C4-2B (cell line): ENCODE measurements around the gene EML6.

ENCODE experiments used
- ZFX ChIP-seq: fragments of 450-650 bp; IDR thresholded peaks from 2 replicates; pipeline ENCODE4 v1.6.1; 2017
- TF ChIP-seq, protein P1 (sequence below): fragments of 450-650 bp; conservative IDR thresholded peaks from 2 replicates; pipeline ENCODE4 v1.5.1; 2017; ENCODE audit warnings: mild to moderate bottlenecking

- TF ChIP-seq, protein P1, sequence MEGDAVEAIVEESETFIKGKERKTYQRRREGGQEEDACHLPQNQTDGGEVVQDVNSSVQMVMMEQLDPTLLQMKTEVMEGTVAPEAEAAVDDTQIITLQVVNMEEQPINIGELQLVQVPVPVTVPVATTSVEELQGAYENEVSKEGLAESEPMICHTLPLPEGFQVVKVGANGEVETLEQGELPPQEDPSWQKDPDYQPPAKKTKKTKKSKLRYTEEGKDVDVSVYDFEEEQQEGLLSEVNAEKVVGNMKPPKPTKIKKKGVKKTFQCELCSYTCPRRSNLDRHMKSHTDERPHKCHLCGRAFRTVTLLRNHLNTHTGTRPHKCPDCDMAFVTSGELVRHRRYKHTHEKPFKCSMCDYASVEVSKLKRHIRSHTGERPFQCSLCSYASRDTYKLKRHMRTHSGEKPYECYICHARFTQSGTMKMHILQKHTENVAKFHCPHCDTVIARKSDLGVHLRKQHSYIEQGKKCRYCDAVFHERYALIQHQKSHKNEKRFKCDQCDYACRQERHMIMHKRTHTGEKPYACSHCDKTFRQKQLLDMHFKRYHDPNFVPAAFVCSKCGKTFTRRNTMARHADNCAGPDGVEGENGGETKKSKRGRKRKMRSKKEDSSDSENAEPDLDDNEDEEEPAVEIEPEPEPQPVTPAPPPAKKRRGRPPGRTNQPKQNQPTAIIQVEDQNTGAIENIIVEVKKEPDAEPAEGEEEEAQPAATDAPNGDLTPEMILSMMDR: no peak
- TF ChIP-seq ZFX: no peak
Observed at GRCh38 chr2:54840559-54841468, 117.4 kb downstream of the EML6 start.
